HCT116 (cell line): ENCODE measurements around the gene CAMSAP3.

Source experiments
- CTCF ChIP-seq, 3 experiments: fragments of 200-600 bp in 1 of 3; sonication (generic) in 1 of 3; IDR thresholded peaks in 2 of 3; conservative IDR thresholded peaks in 1 of 3; 2 replicates each; pipeline ENCODE4 v1.5.1; 2012 to 2017; ENCODE audit warnings: low read depth in 2 of 3, low read length in 2 of 3, antibody characterized with exemption in 1 of 3, borderline replicate concordance in 1 of 3, control low read depth in 1 of 3, mild to moderate bottlenecking in 1 of 3, mixed read lengths in 1 of 3, mixed run types in 1 of 3, moderate library complexity in 1 of 3; ENCODE audit not compliant: insufficient read depth in 1 of 3
- EZH2 ChIP-seq: fragments of 200-600 bp; sonication (generic); IDR thresholded peaks from 2 replicates; pipeline ENCODE4 v1.6.1; 2017; ENCODE audit warnings: antibody characterized with exemption, mixed run types

- TF ChIP-seq CTCF (IDR thresholded peaks at IDR 0.05 in 2 of 3, conservative IDR thresholded peaks at IDR 0.05 in 1 of 3; ENCODE audit: borderline replicate concordance in 1 of 3, insufficient read depth in 1 of 3, low read depth in 2 of 3, low read length in 2 of 3) (peak in 1 of 3 experiments; percentile 22; a peak in 1 of 6 replicates), EZH2 (no peak)
These were observed 41.2 kb downstream of the CAMSAP3 start, which contains the start of gene STXBP2 for GRCh38 chr19:7636691-7637373.
